HG03432 (cell line): ENCODE measurements around the gene MAGI1.

Experiments
- ATAC-seq: cut with Tn5 transposase; IDR thresholded peaks from one replicate; pipeline ENCODE4 v1.9.1; 2021; ENCODE audit warnings: mild to moderate bottlenecking, moderate library complexity; ENCODE audit not compliant: unreplicated experiment

Gene MAGI1

DNA sequence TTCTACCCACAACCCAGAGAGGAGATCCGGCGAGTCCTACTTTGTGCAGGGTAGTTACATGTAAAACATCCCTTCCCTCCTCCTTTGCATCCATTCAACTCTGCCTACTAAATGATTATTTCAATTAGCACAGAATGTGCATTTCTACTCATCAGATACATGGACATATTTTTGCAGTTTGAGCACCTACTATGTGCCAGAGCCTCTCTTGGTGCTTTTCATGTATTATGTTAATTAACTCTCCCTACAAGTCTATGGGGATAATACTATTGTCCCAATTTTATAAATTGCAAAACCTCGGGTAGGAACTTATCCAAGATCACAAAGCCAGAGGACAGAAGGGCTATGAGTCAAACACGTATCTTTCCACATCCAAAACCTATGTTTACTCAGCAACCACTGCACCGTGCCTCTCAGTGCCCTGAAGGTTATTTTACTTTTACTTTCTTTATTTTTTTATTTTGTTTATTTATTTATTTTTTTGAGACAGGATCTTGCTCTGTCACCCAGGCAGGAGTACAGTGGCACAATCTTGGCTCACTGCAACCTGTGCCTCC lies 432.8 kb downstream of the MAGI1 start:
- ATAC-seq: no peak

DNA sequence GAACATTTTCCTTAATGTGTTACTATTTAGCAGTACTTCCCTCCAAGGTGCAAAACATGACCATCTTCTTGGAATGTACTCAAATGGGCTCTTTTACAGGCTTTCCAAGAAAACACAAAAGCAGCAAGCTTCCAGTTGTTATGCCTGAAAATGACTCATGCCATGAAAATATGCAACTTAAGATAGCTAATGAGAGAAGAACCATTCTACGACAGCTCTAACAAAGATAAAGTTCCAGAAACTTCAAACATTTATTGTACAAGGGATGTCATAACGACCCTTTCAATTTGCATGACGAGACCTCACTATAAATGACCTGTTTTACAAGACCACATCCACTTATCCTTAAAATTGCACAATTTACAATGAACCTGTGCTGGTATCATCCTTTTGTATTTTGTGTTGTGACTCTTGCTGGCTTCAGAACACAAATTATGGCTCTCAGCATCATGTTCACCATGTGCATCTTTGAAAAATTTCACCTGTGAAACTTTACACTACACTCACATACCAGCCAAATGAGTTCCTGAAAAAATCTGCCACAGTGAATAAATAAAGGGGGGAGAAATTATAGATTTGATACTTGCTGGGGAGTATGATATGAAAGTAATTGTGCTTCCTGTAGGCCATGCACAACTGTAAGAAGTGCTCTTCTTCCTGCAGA lies 433.7 kb downstream of the MAGI1 start:
- ATAC-seq: no peak

DNA sequence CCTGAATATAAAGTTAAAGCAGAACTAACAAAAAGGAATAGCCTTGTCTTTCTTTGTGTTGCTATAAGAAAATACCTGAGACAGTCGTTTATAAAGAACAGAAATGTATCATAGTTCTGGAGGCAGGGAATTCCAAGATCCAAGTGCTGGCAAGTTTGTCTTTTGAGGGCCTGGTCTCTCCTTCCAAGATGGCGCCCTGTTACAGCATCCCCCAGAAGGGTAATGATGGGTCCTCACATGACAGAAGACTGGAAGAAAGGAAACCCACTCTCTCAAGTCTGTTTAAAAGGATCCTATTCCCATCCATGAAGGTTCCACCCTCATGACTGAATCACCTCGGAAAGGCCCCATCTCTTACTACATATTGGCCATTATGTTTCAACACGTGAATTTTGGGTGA lies 435.1 kb downstream of the MAGI1 start:
- no peak for ATAC-seq

DNA sequence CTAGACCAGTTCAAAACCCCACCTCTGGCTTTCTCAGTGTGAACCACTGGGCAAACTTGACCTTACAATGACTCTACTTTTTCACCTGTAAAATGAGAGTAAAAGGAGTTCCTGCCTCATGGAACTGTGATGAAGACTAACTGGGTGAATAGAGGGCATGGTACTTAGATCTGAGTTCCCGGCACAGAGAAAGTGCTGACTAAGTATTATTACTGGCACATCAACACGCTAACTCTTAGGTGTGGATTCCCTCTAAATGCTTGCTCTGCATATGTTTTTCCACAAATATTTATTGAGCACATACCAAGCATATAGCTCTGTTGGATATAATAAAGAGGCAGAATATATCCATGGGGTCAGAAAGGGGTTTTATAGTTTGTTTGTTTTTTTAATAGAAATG lies 437.8 kb downstream of the MAGI1 start:
- ATAC-seq: no peak

DNA sequence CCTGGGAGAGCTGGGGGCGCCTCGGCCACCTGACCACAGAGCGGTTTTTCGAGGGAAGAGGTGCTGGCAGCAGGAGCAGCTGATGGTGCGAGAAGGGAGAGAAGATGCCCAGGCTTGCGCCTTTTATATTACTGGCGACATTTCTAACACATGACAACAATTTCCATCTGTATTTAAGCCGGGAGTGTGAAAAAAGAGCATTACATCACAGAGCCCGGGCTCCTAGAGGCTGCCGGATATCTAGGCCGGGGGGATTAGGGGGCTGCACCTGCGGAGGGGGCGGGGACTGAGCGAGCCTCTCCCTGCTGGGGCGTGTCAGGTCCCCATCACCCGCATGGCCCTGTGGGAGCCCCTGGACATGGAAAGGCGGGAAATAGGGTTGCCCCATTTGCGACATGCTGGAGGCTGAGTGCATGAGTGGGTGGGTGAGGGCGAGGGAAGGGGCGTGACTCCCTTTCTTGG lies 440.7 kb downstream of the MAGI1 start:
- ATAC-seq: no peak

DNA sequence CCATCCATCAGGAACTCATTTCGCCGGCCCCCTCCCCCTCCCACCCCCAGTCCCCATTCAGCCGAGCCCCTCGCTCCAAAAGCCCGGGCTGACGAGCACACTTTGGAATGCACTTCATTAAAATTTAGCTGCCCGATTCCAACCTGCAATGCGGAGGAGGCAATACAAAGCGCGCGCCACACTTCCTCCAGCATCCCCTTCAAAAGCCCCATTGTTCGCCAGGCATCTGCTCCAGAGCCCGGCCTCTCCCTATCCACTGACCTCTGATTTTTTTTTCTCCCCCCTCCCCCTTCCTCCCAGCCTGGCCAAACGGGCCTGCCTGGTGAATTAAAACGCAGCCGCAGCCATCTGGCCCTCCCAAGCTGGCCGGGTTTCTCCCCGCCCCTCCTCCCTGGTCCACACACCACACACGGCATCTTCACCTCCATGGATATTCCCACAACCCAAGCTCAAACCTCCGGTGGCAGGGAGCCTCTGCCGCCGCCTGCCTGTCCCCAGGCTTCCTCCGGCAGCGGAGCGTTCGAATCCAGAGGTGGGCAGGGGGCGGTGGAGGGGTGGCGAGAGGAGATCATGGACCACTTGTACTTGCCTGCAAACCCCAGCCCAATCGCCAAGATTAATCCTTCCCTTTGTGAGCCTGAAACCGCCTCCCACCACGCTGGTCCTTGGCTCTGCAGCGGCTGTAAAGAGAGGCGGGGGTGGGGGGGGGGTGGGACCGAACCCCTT lies 441.3 kb downstream of the MAGI1 start:
- no peak for ATAC-seq

DNA sequence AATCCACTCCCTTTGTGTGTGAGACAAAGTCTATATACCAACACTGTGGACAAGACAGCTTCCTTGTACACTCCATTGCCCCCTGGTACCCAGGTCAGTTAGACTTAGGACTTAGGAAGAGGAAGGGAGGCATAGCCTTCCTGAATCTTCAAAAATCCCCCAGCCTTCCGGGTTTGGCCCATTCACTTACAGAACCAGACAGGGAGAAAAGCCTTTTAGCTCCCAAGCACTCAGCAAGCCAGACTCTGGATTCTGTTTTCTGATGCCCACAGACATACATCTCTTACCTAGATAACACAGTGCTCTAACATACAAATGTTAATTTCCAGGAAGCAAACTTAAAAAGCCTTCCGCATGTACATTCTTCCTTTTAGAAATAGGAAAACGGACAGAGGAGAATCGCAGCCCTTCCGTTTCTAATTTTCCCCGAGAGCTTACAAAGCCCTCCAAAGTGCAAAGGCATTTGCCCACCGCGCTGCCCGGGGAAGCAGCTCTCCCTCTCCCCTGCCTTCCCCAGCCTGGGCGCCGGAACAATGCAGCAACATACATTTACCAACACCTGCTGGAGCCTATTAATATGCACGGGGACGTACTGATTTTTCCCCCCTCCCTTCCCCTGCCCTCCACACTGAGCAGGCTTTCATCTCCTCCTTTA lies 442.0 kb downstream of the MAGI1 start:
- no peak for ATAC-seq

DNA sequence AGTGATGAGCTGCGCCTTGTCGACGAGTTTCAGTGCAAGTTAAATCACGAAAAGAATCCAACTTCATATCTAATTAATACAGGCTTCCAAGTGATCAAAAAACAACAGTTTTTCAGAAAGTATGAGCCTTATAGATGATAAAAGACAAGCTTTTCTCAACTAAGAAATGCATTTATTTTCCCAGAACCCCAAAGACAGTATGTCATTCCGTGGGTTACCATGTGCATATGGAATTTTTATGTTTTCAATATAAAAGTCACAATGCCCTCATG lies 442.8 kb downstream of the MAGI1 start:
- ATAC-seq: no peak

DNA sequence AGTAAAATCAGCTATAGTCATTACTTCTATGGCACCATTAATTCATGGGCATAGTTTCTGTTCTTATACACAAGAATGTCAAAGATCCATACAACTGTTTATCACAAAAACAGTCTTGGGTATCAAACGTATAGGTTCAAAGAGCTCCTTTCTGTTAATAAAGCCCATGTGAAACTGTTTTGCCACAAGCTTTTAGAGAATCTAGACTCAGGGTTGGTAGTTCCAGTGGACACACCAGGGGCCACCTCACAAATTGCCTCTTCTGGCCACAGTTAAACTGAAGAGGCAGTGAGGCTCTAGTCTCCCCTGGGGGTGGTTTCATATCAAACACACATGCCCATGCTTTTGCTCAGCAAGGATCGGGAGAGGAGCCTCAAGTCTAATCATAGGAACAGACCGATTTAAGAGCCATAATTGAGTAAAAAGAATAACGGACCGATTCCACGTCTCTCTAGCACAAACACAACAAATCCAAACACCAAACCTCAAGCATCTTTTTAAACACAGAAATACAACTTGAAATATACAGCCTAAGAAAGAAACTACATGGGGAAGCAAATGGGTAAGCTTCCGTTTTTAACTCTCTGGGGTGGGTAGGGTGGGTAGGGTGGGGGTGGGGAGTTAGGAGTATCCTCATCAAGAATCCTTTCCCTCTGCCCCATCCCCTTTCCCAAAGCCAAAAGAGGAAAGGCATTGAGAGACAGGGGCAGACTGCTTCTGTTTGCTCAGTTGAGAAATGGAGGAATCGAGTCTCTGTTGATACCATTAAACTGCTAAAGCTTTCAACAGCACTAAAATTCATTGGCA lies 443.3 kb downstream of the MAGI1 start:
- no peak for ATAC-seq

DNA sequence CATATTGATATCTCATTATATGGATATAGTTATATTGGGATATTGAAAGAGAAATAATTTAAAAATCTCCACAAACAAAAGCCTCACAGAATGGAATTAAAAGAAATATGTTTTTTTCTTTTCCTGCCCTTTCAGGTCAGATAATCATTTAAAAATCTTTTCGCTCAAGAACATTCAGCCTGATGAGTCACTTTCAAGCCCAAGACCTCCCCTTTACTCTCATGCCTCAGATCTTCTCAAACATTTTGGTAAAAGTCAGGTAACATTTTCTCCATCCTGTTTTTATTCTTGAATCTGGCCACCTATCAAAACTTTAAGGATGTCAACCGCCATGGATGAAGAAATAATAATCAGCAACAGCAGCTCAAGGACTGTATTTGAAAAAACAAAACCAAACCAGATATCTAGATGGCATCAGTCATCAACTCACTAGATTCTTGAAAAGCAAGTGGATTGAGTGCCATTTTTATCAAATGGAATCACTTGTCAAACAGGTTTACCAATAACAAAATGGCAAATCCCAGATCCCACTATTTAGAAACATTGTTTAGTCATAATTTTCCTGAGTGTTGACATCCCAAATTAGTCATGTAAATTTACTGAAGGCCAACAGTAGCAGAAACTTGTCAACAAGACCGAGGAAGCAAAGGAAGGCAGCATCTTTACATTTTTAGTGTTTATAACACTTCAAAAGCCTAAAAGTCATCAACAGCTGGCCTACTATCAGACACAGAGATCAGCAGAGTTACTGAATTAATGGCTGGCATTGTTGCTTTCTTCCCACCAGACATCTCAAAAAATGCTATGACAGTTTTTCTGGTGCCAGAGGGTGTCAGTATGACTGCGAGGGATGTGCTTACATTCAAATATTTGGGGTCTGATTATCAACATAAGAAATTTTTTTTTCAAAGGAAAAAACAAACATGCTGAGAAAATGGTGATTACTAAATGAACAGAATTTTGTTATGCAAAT lies 444.7 kb downstream of the MAGI1 start:
- ATAC-seq: no peak

DNA sequence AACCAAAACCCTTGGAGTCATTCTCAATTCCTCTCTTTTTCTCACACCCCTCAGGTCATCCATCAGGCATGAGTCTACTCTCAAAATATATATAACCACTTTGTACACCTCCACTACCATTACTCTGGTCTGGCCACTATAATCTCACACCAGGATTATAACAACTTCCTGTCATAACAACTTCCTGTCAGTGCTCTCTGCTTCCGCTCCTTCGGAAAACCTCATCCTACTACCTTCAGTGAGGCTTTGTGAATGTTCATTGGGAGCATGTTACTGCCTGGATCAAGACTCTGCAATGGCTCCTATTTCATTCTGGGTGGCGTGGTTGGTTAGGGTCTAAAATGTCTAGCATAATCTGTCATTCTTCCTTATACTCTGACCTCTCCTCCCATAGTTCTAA lies 447.4 kb downstream of the MAGI1 start:
- ATAC-seq: no peak

DNA sequence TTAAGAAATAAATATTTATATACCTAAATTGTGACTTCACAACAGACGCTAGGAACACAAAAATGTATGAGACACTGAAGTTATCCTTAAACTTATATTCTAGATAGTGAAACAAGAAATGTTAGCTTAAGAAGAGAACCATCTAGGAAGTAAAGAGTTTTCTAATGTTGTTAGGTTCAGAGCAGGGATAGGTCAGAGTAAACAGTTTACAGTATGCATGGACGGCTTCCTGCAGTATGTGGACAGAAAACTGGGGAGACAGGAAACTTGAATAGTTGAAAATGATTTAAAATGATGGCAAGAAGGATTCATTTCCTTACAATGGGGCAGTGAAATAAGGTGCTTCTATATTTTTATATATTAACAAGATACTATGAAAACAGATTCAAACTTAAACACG lies 449.8 kb downstream of the MAGI1 start:
- no peak for ATAC-seq

DNA sequence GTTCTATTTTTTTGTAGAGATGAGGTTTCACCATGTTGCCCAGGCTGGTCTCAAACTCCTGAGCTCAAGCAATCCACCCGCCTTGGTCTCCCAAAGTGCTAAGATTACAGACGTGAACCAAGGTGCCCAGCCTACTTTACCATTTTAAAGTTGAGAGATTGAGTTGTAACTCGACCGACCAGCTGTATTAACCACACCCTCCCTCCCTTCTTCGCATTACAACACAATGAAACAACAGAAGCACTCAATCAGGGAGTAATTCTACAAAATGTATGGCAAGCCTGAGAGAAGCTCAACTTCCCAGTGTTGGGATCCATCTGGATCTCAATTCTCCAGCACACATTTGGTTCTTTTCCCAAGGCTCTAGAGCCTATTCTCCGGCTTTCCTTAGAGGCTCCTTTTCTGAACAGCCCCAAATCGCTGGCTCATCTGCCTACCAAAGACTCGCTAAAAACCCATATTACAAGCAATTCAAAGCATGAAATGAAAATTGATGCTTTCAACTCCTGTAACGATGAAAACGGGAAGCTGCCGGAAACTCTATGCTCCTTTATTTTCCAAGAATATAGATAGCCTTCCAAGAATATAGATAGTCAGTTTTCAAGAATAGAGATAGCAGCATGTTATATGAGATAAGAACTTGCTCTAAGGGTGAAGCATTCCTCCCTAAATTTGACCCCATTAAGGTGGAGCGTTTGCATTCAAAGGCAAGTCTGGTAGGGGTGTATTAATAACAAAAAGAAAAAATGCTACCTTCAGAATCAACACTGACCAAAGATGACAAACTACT lies 450.9 kb downstream of the MAGI1 start:
- ATAC-seq: no peak

DNA sequence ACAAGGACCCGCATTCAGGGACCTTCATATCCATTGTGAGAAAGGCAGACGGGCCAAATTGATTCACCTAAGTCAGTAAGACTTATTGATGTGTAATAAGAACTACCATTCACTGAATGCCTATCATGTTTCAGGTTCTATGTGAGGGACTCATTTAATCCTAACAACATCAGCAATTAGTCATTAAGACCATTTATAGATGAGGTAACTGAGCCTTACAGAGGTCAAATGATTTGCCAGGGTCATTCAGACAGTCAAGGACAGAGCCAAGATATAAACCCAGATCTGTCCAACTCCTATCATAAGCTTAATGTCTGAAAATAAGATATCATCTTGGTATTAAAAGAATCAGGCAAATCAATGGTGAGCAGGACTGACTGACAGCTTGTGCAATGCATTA lies 453.8 kb downstream of the MAGI1 start:
- ATAC-seq: no peak

DNA sequence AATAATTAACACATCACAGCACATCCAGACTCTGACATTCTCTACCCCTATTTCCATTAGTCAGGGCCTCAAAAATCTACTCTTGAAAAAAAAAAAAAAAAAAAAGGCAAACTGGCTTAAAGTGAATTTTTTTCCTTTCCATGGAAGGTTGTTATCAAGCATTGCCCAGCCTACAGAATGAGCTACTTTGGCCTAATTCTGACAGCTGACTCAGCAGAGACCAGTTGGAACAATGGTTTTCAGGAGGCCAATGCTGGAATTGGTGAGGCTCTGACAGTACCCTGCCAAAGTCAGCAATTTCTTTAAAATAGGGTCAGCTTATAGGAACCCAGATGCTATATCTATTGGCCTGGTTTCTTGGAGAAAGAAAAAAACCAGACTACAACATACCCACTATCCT lies 454.7 kb downstream of the MAGI1 start:
- ATAC-seq: no peak

DNA sequence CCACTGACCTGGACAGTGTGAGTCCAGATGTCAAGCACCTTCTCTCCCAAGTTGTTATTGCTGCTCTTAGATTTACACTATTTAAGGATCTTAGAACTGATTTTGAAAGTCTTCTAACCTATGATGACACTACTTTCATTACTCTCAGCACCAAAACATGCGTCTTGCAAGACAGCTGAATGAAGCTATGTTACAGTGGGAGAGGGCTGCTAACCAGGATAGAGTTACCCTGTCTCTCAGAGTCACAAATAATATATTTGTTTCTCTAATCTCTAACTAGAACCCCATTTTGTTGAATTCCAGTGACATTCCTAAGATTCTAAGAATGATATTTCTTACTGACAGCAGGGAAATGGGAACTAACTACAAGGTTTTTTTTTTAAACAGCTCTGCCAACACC lies 455.5 kb downstream of the MAGI1 start:
- ATAC-seq: no peak

DNA sequence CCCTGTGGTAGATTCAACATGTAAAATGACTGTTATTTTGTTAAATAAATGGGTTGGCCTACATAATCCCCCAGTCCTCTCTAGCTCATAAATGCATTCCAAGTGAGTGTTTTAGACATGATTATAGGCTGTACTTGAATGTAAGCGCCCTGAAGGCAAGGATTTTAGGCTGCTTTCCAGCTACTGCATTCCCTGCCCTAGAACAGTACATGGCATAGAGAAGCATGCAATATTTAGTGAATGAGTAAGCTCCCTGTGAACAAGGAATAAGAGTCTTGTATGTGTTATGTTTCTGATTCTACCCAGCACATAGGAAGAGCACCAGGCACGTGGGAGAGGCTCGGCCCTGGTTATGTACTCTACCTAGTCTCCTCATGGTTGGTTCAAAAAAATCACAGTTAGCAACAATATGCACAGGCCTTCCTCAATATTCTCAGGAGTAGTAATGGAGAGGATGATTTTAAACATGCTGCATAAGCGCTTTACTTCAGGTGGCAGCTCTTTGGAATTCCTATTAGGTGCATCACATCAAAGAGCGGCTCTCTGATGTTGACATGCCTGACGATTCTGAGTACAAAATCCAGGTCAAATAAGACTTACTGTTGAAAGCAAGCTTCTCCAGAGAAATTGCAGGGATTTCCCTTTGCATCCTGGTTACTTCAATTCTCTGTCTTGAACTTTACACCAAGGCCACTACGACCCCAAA lies 456.6 kb downstream of the MAGI1 start:
- no peak for ATAC-seq

DNA sequence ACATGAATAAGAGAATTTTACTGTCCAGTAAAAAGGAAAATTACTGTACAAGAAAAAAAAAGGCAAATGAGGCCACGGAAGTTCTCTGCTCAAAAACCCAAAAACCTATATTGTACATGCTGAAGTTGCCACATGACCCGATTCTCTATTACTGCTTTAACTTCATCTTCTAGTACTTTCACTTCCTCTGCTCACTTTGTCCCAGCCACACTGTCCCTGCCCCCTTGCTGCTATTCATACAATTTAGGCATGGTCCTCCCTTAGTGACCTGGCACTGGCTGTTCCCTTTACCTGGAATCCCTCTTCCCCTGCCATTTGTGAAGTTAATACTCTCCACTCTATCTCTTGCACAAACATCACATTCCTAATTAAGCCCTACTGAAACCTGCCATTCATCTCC lies 457.4 kb downstream of the MAGI1 start:
- ATAC-seq: no peak

DNA sequence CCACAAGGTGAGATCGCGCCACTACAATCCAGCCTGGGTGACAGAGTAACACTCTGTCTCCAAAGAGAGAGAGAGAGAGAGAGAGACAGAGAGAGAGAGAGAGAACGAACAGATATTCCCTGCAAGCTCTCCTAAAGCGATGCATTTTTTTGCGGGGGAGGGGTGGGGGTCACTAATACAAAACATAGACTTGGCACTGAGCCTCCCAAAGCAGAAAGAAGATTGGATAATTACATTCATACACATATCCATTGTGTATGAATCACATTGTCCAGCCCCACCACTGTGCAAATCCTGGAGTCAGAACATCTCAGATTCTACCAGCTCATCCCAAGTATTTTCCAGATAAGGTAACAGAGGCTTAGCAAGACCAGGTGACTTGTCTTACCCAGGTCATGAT lies 459.9 kb downstream of the MAGI1 start:
- ATAC-seq: no peak
